IgD-negative memory B cell (primary cell): ENCODE results near the gene CADM1. TPM values are rescaled to one million over a fixed set of nuclear protein-coding genes. Genes with fewer than 3 reads are reported as not detected.

Experiments
- H3K27ac Mint-ChIP-seq, 3 donors: one replicate each; pipeline ENCODE4 v1.8.0; 2020 to 2022; ENCODE audit warnings: mild to moderate bottlenecking in 3 of 3, mixed read lengths in 3 of 3, moderate library complexity in 1 of 3
- H3K27me3 Mint-ChIP-seq: one replicate; pipeline ENCODE4 v1.8.0; 2021; ENCODE audit warnings: mixed read lengths
- H3K36me3 Mint-ChIP-seq: one replicate; pipeline ENCODE4 v1.8.0; 2020; ENCODE audit warnings: mild to moderate bottlenecking, mixed read lengths
- H3K4me1 Mint-ChIP-seq, 3 donors: one replicate each; pipeline ENCODE4 v1.8.0; 2020 to 2022; ENCODE audit warnings: mixed read lengths in 3 of 3, mild to moderate bottlenecking in 1 of 3
- H3K4me3 Mint-ChIP-seq, 4 donors: one replicate each; pipeline ENCODE4 v1.8.0; 2020 to 2022; ENCODE audit warnings: mild to moderate bottlenecking in 4 of 4, mixed read lengths in 4 of 4, moderate library complexity in 3 of 4
- H3K9me3 Mint-ChIP-seq, 3 donors: one replicate each; pipeline ENCODE4 v1.8.0; 2020 to 2021; ENCODE audit warnings: mixed read lengths in 3 of 3, mild to moderate bottlenecking in 1 of 3
- polyA plus RNA-seq: library from polyadenylated mRNA; unstranded; fragments of 300-500 nt; fragmentation: Illumina TruSeq; gene quantifications from one replicate; pipeline ENCODE4 v1.2.3, GENCODE V29; 2021

Gene CADM1
- polyA plus RNA-seq, 1 donor from 2014 or later: 2.0 TPM

DNA sequence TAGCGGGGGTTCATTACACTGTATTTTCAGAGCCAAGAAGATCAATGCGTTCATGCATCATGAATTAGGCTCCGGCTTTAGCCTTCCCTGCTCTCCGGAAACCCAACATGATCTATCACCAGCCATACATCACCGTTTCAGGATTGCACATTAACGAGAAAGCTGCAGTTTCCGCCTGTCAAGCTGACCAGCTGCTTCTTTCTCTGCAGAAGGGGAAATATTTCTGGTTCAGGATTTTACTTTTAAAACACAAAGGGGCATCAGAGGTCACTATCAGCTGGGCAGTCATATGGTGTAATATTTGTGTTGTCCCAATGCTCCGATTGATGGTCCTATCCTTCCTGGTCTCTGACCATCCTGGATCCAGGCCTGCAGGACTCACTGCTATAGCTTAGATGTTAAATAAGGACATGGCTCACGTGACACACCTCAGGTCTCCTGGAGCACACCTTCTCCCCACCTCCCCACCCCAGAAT lies 21.4 kb upstream of the CADM1 start:
- Mint-ChIP-seq H3K4me1 (no peaks in the 10 kb centered on the region), H3K4me3 (no peak overlapping the region), H3K36me3 (peaks cover 1% of the 10 kb centered on the region), H3K9me3 (peaks cover 2 to 9% (median 5%) of the 10 kb centered on the region in 3 donors), H3K27ac (no peak overlapping the region), H3K27me3 (peaks cover 11% of the 10 kb centered on the region)

DNA sequence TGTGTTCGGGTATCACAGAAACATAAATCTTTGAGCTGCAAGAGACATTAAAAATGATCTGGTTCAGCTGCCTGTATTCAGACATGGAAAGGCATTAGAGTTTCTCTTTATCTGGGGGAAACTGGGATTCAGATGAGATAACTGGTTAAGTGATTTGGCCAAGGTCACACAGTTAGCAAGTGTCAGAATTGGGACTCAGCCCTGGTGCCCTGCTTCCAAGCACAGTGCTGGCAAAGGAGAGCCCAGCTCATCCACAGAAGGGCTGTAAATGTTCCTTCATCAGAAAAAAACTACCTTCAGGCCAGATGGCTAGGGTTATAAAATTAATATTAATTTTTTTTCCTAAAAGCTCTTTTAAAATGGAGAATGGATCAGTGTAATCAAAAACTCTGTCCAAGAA lies 20.4 kb upstream of the CADM1 start:
- H3K9me3 Mint-ChIP-seq: peaks cover 2 to 9% (median 5%) of the 10 kb centered on the region in 3 donors
- peaks cover 14% of the 10 kb centered on the region for H3K27me3 Mint-ChIP-seq
- no peak overlapping the region for H3K4me3 Mint-ChIP-seq
- H3K36me3 Mint-ChIP-seq: peaks cover 1% of the 10 kb centered on the region
- H3K4me1 Mint-ChIP-seq: no peaks in the 10 kb centered on the region
- no peak overlapping the region for H3K27ac Mint-ChIP-seq

DNA sequence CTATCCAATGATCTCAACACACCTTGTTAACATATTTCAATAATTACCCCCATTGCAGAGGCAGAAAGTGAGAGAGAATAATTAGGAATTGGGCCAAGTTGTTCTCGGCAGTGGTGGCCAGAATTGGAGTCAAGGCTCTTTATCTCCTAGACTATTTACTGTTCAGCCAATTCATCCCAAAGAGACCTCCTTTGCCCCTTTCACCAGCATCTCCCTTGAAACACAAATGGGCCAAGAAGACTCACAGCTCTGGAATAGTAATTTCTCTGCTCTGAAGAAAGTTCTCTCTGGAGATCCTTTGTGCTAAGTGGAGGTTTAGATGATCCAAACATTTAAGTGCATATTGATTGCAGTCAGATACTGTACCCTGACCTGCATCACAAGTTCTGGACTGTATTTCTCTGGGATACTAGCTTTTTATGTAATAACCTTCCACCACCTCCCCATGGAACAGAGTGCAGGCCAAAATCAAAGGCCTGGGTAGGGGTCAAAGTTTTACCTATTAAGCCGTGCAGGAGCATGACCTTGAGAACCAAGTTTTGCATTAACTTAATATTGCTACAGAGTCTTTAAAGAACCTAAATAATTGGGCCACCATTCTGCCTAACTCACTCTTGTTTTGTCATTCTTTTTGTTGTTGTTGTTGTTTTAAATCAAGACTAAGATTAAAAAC lies 19.6 kb upstream of the CADM1 start:
- peaks cover 18% of the 10 kb centered on the region for H3K27me3 Mint-ChIP-seq
- H3K36me3 Mint-ChIP-seq: peaks cover 1% of the 10 kb centered on the region
- no peak overlapping the region for H3K27ac Mint-ChIP-seq
- no peaks in the 10 kb centered on the region for H3K4me1 Mint-ChIP-seq
- H3K4me3 Mint-ChIP-seq: no peak overlapping the region
- peaks cover 2 to 9% (median 5%) of the 10 kb centered on the region in 3 donors for H3K9me3 Mint-ChIP-seq

DNA sequence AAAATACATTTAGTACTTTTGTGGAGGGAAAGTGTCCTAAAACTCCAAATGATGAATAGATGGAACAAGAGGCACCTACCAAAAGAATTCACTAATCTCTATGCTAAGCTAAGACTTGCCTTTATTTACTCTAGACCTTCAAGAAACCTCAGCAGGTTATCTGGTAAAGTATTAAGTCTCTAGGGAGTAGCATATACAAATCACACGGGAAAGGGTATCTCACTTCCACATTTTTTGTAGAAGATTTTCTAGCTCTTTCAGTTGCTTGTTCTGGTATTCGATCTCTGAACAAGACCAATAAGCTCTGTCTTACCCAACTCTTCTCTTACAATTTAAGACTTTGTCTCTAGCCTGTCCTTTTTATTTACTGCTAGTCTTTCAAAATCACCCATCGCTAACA lies 18.1 kb upstream of the CADM1 start:
- Mint-ChIP-seq H3K27ac (no peak overlapping the region), H3K4me1 (no peaks in the 10 kb centered on the region), H3K4me3 (no peak overlapping the region), H3K9me3 (peaks cover 2 to 9% (median 5%) of the 10 kb centered on the region in 3 donors), H3K36me3 (peaks cover 1% of the 10 kb centered on the region), H3K27me3 (peaks cover 20% of the 10 kb centered on the region)

DNA sequence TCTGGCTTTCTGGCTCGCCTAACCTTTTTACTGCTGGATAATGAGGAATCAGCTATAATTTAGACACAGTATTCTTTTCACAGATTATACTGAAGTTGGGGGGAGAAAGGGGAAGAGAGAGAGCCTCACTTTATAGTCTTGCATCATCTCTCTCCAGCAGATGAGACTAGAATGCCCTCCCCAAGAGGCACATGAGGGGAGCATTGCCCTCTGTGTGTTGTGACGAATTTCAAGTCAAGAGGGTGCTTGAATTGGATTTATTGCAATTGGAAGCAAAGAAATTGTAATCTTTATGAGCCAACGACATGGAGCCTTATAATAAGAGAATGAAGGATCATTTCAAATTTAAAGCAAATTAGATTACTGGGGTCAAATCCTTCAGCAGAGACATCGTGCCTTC lies 17.6 kb upstream of the CADM1 start:
- H3K4me3 Mint-ChIP-seq: no peak overlapping the region
- no peaks in the 10 kb centered on the region for H3K4me1 Mint-ChIP-seq
- no peak overlapping the region for H3K27ac Mint-ChIP-seq
- H3K9me3 Mint-ChIP-seq: peaks cover 2 to 9% (median 5%) of the 10 kb centered on the region in 3 donors
- peaks cover 20% of the 10 kb centered on the region for H3K27me3 Mint-ChIP-seq
- peaks cover under 1% of the 10 kb centered on the region for H3K36me3 Mint-ChIP-seq

DNA sequence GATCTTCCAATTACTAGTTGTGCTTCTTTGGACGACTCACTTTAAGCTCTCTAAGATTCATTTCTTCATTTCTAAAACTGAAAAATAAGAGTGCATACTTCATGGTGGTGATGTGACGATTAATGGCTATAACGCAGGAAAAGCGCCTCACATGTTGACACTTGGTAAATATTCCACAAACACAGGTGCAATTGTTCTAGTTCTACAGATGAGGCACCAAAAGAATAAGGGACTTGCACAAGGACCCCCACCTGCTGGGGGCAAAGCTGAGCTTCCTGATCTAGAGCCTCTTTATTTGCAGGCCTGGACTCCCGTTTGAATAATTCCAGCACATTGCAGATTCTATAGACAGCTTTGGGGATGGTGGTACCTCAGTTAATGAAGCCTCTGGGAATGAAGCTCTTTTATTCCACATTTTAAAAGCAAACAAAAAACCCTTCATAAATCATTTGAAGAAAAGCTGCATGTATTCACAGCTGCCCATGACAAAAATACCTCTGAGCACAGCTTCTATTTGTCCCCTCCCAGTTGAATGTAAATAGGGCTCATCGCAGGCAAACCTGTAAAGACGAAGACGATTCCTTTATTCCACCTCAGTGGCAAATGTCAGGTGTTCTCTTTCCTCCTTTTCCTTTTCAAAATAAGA lies 14.9 kb upstream of the CADM1 start:
- Mint-ChIP-seq H3K27ac (no peak overlapping the region), H3K4me3 (no peak overlapping the region), H3K27me3 (peaks cover 31% of the 10 kb centered on the region), H3K36me3 (no peaks in the 10 kb centered on the region), H3K4me1 (no peaks in the 10 kb centered on the region), H3K9me3 (peaks cover 2 to 6% (median 5%) of the 10 kb centered on the region in 3 donors)

DNA sequence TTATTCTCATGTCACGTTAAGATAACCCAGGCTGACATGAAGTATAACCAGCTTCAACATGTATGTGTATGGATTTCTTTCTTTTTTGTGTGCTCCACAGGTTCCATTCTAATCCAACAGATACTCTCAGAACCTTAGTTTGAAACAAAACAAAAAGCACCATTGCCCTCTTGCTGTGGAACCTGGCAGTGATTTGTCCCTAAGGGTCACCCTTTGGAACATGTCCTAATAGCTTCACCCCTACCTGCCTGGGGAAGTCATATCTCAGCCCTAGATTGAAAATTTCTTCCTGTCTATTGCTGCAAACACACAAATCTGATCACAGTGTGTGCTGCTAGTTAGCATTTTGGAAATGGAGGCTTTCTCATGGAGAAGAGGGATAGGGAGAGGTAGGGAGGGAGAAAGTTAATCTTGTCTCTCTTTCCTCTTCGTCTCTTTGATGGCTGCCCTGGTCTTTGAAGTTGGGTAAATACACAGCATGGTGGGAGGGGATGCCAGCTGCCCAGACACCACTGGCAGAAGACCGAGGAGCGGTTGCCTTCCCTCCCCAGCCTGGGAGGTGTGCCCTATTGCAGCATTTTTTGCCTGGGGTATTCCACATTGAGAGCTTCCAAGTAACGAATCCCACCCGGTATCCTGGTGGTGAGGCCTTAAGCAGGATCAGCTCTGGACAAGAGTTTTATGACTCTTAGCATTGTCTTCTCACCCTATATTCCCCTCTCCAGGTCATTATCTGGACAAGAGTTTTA lies 11.6 kb upstream of the CADM1 start:
- Mint-ChIP-seq H3K4me3 (no peak overlapping the region), H3K27me3 (peaks cover 31% of the 10 kb centered on the region), H3K4me1 (no peaks in the 10 kb centered on the region), H3K27ac (no peak overlapping the region), H3K36me3 (no peaks in the 10 kb centered on the region), H3K9me3 (peaks cover 0 to 2% (median 0%) of the 10 kb centered on the region in 3 donors)

DNA sequence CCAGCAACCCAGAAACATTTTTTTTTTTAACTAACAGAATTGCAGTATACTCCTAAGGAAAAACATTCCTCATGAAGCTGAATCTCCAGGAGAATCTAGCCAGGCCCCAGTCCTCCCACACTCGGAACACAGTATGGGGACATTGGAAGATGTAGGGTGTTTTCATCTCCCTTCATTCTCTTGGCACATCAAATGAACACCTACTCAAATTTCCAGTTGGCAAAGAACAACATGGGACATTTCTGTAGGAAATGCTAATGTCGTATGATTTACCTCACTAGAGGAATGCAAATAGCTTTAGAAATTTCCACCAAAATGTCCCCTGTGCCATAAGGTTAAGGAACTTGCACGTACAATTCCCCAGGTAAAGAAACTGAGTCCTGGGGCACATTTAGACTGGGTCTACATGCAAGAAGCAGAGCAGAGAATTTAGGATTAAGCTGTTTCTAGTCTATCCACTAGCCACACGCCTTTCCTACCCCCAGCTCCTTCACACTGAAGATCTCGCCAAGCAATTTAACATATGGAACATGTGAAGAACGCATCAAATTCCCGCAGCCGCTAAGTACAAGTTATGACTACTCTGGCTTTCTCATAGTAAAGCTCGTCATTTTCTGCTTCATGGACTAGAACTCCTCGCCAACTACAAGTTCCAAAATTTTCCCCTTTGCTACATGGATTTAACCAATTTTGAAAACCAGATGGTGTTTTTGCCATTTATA lies 2.9 kb upstream of the CADM1 start:
- H3K27ac Mint-ChIP-seq: no peak overlapping the region
- peaks cover 1% of the 10 kb centered on the region for H3K36me3 Mint-ChIP-seq
- H3K4me1 Mint-ChIP-seq: peaks cover 1 to 5% (median 4%) of the 10 kb centered on the region in 3 donors
- H3K27me3 Mint-ChIP-seq: peaks cover 39% of the 10 kb centered on the region
- peaks cover 0 to 11% (median 0%) of the 10 kb centered on the region in 3 donors for H3K9me3 Mint-ChIP-seq
- no peak overlapping the region for H3K4me3 Mint-ChIP-seq

DNA sequence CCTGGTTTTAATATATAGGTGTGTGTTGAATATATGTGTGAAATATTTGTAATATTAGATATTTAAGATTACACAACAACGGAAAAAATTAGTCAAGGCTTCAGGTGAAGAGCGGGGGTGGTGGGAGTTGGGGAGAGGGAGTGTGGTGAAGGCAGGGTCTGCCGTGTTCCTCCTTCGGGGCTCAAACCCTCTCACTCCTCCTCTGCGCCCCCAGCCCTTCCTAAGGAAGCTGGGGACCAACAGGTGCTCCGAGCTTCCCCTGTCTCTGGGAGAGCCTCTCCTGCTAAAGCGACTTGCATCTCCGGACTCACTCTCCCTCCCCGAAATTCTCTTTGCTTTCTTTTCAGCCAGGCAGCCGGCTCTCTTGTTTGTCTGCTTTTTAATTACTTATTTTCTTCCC lies 960 bp upstream of the CADM1 start:
- H3K27ac Mint-ChIP-seq: peak overlapping the region in 1 of 3 donors; percentile 18

DNA sequence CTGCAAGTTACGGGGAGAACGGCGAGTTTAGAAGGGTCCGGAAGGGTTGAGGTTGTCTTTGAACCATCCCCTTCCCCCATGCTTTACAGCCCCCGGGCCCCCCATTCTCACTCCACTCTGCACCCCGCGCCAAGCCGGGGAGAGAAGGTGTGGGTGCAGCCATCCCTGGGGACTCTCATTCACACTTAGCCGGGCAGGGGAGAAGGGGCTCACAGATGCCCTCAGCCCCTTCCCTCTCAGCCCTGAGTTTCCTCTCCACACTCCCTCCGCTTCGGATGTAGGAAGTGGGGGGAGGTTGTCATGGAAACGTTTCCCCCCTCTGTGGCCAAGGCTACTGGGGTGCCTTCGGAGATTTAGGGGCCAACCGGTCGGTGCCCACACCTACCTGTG lies 334 bp downstream of the CADM1 start:
- peak overlapping the region in 1 of 3 donors; percentile 5 for H3K27ac Mint-ChIP-seq
- peaks cover 1% of the 10 kb centered on the region for H3K36me3 Mint-ChIP-seq
- H3K9me3 Mint-ChIP-seq: peaks cover 0 to 11% (median 0%) of the 10 kb centered on the region in 3 donors
- H3K4me1 Mint-ChIP-seq: peaks cover 1 to 5% (median 4%) of the 10 kb centered on the region in 3 donors
- H3K27me3 Mint-ChIP-seq: peaks cover 30% of the 10 kb centered on the region
- peak overlapping the region; percentile 57 to 85 (median 75) for H3K4me3 Mint-ChIP-seq

More for the DNA sequence above, 960 bp upstream of the CADM1 start:
- peaks cover 0 to 11% (median 0%) of the 10 kb centered on the region in 3 donors for H3K9me3 Mint-ChIP-seq
- peaks cover 36% of the 10 kb centered on the region for H3K27me3 Mint-ChIP-seq
- peaks cover 1 to 5% (median 4%) of the 10 kb centered on the region in 3 donors for H3K4me1 Mint-ChIP-seq
- H3K4me3 Mint-ChIP-seq: peak overlapping the region in 3 of 4 donors; percentile 85 to 88 (median 88)
- H3K36me3 Mint-ChIP-seq: peaks cover 1% of the 10 kb centered on the region

DNA sequence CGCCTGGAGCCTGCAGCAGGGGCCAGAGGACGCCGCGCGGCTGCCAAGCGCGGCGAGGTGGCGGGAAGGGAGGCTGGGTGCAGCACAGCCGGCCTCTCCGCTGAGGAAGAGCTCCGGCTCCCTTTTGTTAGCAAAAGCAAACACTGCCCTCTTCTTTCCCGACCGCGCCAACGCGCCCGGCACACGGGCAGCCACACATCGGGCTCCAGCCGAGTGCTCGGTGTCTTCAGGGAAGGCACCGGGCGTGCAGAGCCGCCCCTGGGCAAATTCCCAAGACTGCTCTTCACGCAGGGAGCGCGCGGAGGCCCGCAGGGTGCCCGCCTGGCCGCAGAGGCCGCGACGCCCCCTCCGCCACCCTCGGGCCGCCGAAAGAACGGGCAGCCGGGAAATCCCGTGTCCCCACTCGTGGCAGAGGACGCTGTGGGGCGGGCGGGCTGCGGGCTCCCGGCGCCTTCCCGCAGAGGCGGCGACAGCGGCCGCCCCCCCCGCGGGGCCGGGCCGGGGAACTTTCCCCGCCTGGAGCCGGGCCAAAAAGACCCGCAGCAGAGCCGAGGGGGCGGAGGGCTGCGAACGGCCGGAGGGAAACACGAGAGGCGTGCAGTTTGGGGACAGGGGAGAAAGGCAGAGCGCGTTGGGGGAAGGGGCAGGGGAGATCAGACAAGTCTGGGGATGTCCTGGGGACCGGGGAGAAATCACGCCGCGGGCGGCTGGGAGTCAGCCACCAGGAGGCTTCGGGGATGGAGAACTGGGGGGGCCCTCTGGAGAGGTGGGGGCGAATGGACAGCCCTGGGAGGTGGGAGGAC lies 931 bp downstream of the CADM1 start:
- H3K27ac Mint-ChIP-seq: no peak overlapping the region
- peak overlapping the region in 3 of 4 donors; percentile 57 to 77 (median 73) for H3K4me3 Mint-ChIP-seq
- peaks cover 1 to 5% (median 4%) of the 10 kb centered on the region in 3 donors for H3K4me1 Mint-ChIP-seq
- H3K27me3 Mint-ChIP-seq: peaks cover 29% of the 10 kb centered on the region
- H3K9me3 Mint-ChIP-seq: peaks cover 0 to 11% (median 0%) of the 10 kb centered on the region in 3 donors
- H3K36me3 Mint-ChIP-seq: peaks cover 1% of the 10 kb centered on the region

DNA sequence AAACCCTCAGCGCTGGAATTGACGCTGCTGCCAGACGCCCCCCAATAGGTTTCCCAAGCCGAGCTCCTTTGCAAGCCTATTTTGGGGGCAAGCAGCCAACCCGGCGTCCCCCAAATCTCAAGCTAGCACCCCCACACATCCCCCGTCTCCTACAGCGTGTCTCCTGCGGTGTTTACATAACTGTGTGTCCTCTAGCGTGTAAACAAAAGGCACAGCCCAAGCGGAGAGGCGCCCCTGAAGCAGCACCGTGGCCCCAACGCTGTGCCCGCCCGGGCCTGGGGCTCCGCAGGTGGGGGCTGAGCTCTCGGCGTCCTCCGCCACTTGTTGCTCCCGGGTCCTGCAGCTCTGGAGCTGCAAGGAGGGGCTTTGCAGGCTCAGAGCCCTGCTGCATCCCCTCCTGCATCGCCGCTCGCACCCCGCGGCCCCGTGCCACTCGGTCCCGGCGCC lies 1.6 kb downstream of the CADM1 start:
- H3K27ac Mint-ChIP-seq: no peak overlapping the region
- peaks cover 1% of the 10 kb centered on the region for H3K36me3 Mint-ChIP-seq
- H3K9me3 Mint-ChIP-seq: peaks cover 0 to 11% (median 0%) of the 10 kb centered on the region in 3 donors
- H3K4me1 Mint-ChIP-seq: peaks cover 1 to 5% (median 4%) of the 10 kb centered on the region in 3 donors
- H3K27me3 Mint-ChIP-seq: peaks cover 25% of the 10 kb centered on the region
- H3K4me3 Mint-ChIP-seq: no peak overlapping the region

DNA sequence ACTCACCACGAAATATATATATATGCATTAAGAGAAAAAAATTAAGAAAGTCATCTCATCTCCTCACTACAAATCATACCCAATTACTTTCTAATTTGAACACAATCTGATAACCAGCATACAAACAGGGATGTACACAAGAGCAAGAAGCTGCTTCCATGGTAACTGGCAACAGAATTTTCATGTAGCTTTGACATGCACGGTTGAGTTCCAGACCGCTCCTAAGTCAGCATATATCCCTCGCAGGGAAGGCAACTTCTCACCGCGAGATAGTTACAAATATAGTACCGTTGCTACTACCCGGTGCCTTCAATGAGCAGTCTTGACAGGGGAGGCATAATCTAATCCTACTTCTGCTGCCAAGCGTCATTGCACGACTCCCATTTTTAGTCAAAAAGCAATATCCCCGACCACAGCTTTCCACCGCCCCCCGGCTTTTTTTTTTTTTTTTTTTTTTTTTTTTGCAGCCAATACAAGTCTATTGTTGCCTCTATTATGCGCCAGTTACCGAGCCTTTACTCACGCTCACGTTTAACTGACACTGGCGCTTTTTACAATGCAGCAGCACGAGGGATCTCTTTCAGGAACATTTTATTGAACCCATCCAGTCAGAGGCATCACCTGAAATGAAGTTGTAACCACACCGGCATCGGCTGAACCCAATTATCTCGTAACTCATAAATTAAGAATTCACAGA lies 2.2 kb downstream of the CADM1 start:
- Mint-ChIP-seq H3K27me3 (peaks cover 22% of the 10 kb centered on the region), H3K27ac (no peak overlapping the region), H3K4me3 (no peak overlapping the region), H3K9me3 (peaks cover 0 to 11% (median 0%) of the 10 kb centered on the region in 3 donors), H3K36me3 (no peaks in the 10 kb centered on the region), H3K4me1 (peaks cover 1 to 5% (median 4%) of the 10 kb centered on the region in 3 donors)
